ENCODE results near the gene SIMC1. TPM values are rescaled to one million over a fixed set of nuclear protein-coding genes. Genes with fewer than 3 reads are reported as not detected.

The SIMC1 gene
- total and polyA plus RNA-seq, 7 donors = 2.0 to 17.0 (median 7.6) TPM

DNA sequence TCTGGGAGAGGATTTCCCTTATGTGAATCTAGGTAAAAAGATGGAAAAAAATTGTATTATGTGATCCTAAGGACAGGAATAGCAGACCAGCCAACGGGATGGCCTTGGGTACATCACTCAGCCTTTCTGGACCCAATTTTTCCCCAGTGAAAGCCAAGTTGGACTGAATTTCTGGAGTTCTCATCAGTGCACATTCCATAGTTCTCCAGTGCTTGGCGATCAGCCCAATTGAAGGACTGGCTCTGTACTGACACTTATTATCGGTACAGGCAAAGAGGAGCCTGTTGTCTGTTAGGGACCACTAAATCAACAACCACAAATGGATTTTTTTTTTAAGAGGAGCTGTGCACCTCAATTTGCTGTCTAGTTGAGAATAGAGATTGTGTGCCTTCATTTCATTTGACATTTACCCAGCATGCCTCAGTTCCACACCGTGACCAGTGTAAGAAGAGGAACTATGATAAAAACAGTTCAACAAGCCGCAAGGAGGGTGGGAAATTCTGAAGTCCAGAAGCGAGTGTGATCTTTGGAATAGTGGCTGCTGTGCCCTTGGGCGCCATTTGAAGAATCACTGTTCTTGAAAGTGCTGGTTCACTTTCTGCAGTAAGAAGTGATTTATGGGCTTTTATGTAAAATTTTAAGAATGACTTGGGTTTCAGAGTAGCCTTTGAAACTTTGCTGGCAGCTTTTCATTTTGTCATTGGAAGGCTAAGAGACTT lies 135.0 kb downstream of the SIMC1 start:
- intact Hi-C loops (cut with DNase I) = no loop called here
- Histone ChIP-seq H3K27me3 (ENCODE audit: insufficient read depth in 3 of 3, low read length in 2 of 3) (no peaks in the 10 kb centered on the region), H3K36me3 (ENCODE audit: insufficient read depth in 1 of 2, low read depth in 1 of 2) (peaks cover 0 to 7% of the 10 kb centered on the region in 2 donors), H3K27ac (peak overlapping the region; percentile 85), H3K4me3 (no peak overlapping the region), H3K4me1 (peaks cover 52% of the 10 kb centered on the region), H3K9me3 (no peaks in the 10 kb centered on the region)
- TF ChIP-seq, protein P1, sequence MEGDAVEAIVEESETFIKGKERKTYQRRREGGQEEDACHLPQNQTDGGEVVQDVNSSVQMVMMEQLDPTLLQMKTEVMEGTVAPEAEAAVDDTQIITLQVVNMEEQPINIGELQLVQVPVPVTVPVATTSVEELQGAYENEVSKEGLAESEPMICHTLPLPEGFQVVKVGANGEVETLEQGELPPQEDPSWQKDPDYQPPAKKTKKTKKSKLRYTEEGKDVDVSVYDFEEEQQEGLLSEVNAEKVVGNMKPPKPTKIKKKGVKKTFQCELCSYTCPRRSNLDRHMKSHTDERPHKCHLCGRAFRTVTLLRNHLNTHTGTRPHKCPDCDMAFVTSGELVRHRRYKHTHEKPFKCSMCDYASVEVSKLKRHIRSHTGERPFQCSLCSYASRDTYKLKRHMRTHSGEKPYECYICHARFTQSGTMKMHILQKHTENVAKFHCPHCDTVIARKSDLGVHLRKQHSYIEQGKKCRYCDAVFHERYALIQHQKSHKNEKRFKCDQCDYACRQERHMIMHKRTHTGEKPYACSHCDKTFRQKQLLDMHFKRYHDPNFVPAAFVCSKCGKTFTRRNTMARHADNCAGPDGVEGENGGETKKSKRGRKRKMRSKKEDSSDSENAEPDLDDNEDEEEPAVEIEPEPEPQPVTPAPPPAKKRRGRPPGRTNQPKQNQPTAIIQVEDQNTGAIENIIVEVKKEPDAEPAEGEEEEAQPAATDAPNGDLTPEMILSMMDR (IDR thresholded peaks at IDR 0.05) = no peak
- WGBS, 3 donors = 34 to 53% (median 37%) methylated on average over 7 of the region's 7 CpGs
- DNase-seq = no peak
- ATAC-seq = no peak

DNA sequence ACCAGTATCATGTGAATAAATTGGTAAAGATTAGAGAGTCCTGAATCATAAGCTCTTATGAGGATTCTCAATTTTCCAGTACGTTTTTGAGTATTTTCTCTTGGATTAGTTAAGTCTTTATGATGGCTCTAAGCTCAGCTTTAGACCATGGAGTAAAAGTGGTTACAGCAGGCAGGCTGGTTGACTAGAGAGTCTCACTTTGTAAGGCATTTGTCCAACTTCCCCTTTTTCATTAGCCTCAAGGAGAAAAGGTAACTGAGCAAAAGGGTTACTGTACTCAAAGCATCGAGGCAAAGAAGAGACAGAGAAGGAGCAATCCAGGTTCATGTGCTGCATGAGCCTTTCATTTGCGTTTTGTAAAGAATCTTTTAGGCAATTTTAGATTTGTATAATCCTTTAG lies 141.7 kb downstream of the SIMC1 start:
- Histone ChIP-seq H3K36me3 (ENCODE audit: insufficient read depth in 1 of 2, low read depth in 1 of 2) (peaks cover 4 to 31% of the 10 kb centered on the region in 2 donors), H3K27me3 (ENCODE audit: insufficient read depth in 3 of 3, low read length in 2 of 3) (no peaks in the 10 kb centered on the region), H3K4me1 (peaks cover 35% of the 10 kb centered on the region), H3K27ac (peak overlapping the region; percentile 93), H3K9me3 (no peaks in the 10 kb centered on the region), H3K4me3 (no peak overlapping the region)
- DNase-seq (no peak), ATAC-seq (no peak)
- 85 to 92% (median 86%) methylated on average over 3 of the region's 3 CpGs for WGBS, 3 donors
- intact Hi-C loops (cut with DNase I) = no loop called here
- TF ChIP-seq, protein P1 (IDR thresholded peaks at IDR 0.05) = no peak

DNA sequence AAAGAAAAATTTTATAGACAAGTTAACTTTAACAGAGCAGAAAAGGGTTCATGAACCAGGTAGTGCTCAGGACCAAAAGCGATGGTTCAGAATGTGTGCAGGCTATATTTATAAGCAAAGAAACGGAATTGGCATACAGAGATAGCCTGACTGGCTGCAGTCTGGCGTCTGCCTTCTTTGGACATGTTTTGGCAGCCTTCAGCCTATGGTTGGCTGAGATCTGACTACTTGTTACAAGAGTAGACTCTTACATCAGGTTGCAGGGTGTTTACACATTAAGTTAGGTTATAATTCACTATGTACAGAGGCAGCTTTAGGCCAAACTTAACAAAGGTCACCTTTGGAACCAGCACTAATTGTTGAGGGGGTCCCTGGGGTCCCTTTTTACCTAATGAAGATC lies 143.2 kb downstream of the SIMC1 start:
- H3K4me1 ChIP-seq = peaks cover 42% of the 10 kb centered on the region
- intact Hi-C loops (cut with DNase I) = no loop called here
- H3K9me3 ChIP-seq = no peaks in the 10 kb centered on the region
- peak overlapping the region; percentile 16 for H3K4me3 ChIP-seq
- DNase-seq (peak in 1 of 2 donors; percentile 70), ATAC-seq (peak; percentile 86 to 94 (median 92))
- H3K27ac ChIP-seq = peak overlapping the region; percentile 93
- no peaks in the 10 kb centered on the region for H3K27me3 ChIP-seq (ENCODE audit: insufficient read depth in 3 of 3, low read length in 2 of 3)
- peaks cover 7 to 46% of the 10 kb centered on the region in 2 donors for H3K36me3 ChIP-seq (ENCODE audit: insufficient read depth in 1 of 2, low read depth in 1 of 2)
- WGBS, 3 donors = 25 to 43% (median 30%) methylated on average over 3 of the region's 3 CpGs
- TF ChIP-seq, protein P1 (IDR thresholded peaks at IDR 0.05) = no peak

GRCh38 chr5:176381979-176382378 lies 143.8 kb downstream of the SIMC1 start:
- H3K4me1 ChIP-seq = peaks cover 48% of the 10 kb centered on the region
- H3K4me3 ChIP-seq = no peak overlapping the region
- intact Hi-C loops (cut with DNase I) = no loop called here
- no peaks in the 10 kb centered on the region for H3K27me3 ChIP-seq (ENCODE audit: insufficient read depth in 3 of 3, low read length in 2 of 3)
- H3K9me3 ChIP-seq = no peaks in the 10 kb centered on the region
- H3K27ac ChIP-seq = peak overlapping the region; percentile 93
- TF ChIP-seq, protein P1 (IDR thresholded peaks at IDR 0.05) = no peak
- H3K36me3 ChIP-seq (ENCODE audit: insufficient read depth in 1 of 2, low read depth in 1 of 2) = peaks cover 7 to 51% of the 10 kb centered on the region in 2 donors
- ATAC-seq = peak; percentile 74 to 84 (median 78)
- 37 to 55% (median 45%) methylated on average over 3 of the region's 3 CpGs for WGBS, 3 donors
- no peak for DNase-seq
